ENCODE measurements around the gene BBS9.

The BBS9 gene

GRCh38 chr7:33485747-33486493 lies 356.6 kb downstream of the BBS9 start:
- no peak overlapping the region for H3K4me3 ChIP-seq (ENCODE audit: low read depth, low read length)
- H3K36me3 ChIP-seq: no peaks in the 10 kb centered on the region
- H3K27me3 ChIP-seq (ENCODE audit: insufficient read depth, low read depth, severe bottlenecking): no peaks in the 10 kb centered on the region
- TF ChIP-seq CTCF (IDR thresholded peaks at IDR 0.05; ENCODE audit: low read depth, low read length): no peak
- H3K9me3 ChIP-seq (ENCODE audit: severe bottlenecking): no peaks in the 10 kb centered on the region
- no peak for DNase-seq
- no peak overlapping the region for H3K27ac ChIP-seq

GRCh38 chr7:33486633-33487032 lies 357.3 kb downstream of the BBS9 start:
- Histone ChIP-seq H3K27me3 (ENCODE audit: insufficient read depth, low read depth, severe bottlenecking) (no peaks in the 10 kb centered on the region), H3K36me3 (no peaks in the 10 kb centered on the region), H3K4me3 (ENCODE audit: low read depth, low read length) (no peak overlapping the region), H3K27ac (no peak overlapping the region), H3K9me3 (ENCODE audit: severe bottlenecking) (no peaks in the 10 kb centered on the region)
- TF ChIP-seq CTCF (IDR thresholded peaks at IDR 0.05; ENCODE audit: low read depth, low read length): no peak
- no peak for DNase-seq

- no peak for DNase-seq
- H3K4me3 ChIP-seq (ENCODE audit: low read depth, low read length): no peak overlapping the region
- no peak for TF ChIP-seq CTCF (IDR thresholded peaks at IDR 0.05; ENCODE audit: low read depth, low read length)
- H3K27ac ChIP-seq: no peak overlapping the region
- no peaks in the 10 kb centered on the region for H3K27me3 ChIP-seq (ENCODE audit: insufficient read depth, low read depth, severe bottlenecking)
- H3K9me3 ChIP-seq (ENCODE audit: severe bottlenecking): no peaks in the 10 kb centered on the region
- H3K36me3 ChIP-seq: no peaks in the 10 kb centered on the region
Observed at GRCh38 chr7:33487998-33488682, 358.8 kb downstream of the BBS9 start.

- Histone ChIP-seq H3K27me3 (ENCODE audit: insufficient read depth, low read depth, severe bottlenecking) (no peaks in the 10 kb centered on the region), H3K36me3 (no peaks in the 10 kb centered on the region), H3K4me3 (ENCODE audit: low read depth, low read length) (no peak overlapping the region), H3K9me3 (ENCODE audit: severe bottlenecking) (no peaks in the 10 kb centered on the region), H3K27ac (no peak overlapping the region)
- no peak for TF ChIP-seq CTCF (IDR thresholded peaks at IDR 0.05; ENCODE audit: low read depth, low read length)
- DNase-seq: no peak
Observed at GRCh38 chr7:33494474-33494873, 365.1 kb downstream of the BBS9 start.

GRCh38 chr7:33495207-33495606 lies 365.8 kb downstream of the BBS9 start:
- Histone ChIP-seq H3K27ac (no peak overlapping the region), H3K36me3 (no peaks in the 10 kb centered on the region), H3K9me3 (ENCODE audit: severe bottlenecking) (no peaks in the 10 kb centered on the region), H3K4me3 (ENCODE audit: low read depth, low read length) (no peak overlapping the region), H3K27me3 (ENCODE audit: insufficient read depth, low read depth, severe bottlenecking) (no peaks in the 10 kb centered on the region)
- no peak for DNase-seq
- no peak for TF ChIP-seq CTCF (IDR thresholded peaks at IDR 0.05; ENCODE audit: low read depth, low read length)
